Measurements from ENCODE around the gene HIVEP1.
A peak's percentile ranks its signal among the peaks of the same experiment; 100 is the strongest.

Gene HIVEP1

GRCh38 chr6:11994875-11995461, 17.1 kb upstream of the HIVEP1 start:
- peak; percentile 19 for DNase-seq (ENCODE audit: low spot score)

GRCh38 chr6:11996751-11997150, 15.4 kb upstream of the HIVEP1 start:
- DNase-seq (ENCODE audit: low spot score), result no peak

GRCh38 chr6:11999246-11999645, 12.9 kb upstream of the HIVEP1 start:
- DNase-seq (ENCODE audit: low spot score), result no peak

GRCh38 chr6:12000174-12000573, 11.9 kb upstream of the HIVEP1 start:
- no peak for DNase-seq (ENCODE audit: low spot score)

GRCh38 chr6:12001004-12001705, 11.0 kb upstream of the HIVEP1 start:
- DNase-seq (ENCODE audit: low spot score), result no peak

GRCh38 chr6:12001706-12002435, 10.2 kb upstream of the HIVEP1 start:
- DNase-seq (ENCODE audit: low spot score), result no peak

- no peak for DNase-seq (ENCODE audit: low spot score)
These were observed 4.6 kb upstream of the HIVEP1 start for GRCh38 chr6:12007473-12007872.

- DNase-seq (ENCODE audit: low spot score), result no peak
These were observed 4.2 kb upstream of the HIVEP1 start for GRCh38 chr6:12007887-12008286.

GRCh38 chr6:12008366-12009179, 3.5 kb upstream of the HIVEP1 start:
- DNase-seq (ENCODE audit: low spot score), result peak; percentile 49

- peak; percentile 36 for DNase-seq (ENCODE audit: low spot score)
These were observed 2.9 kb upstream of the HIVEP1 start for GRCh38 chr6:12009180-12009685.

- peak; percentile 45 for DNase-seq (ENCODE audit: low spot score)
These were observed 2.1 kb upstream of the HIVEP1 start for GRCh38 chr6:12009876-12010634.

GRCh38 chr6:12010635-12011275, 1.4 kb upstream of the HIVEP1 start:
- no peak for DNase-seq (ENCODE audit: low spot score)

- peak; percentile 82 for DNase-seq (ENCODE audit: low spot score)
These were observed 655 bp upstream of the HIVEP1 start for GRCh38 chr6:12011276-12012037.

GRCh38 chr6:12012558-12013306, 620 bp downstream of the HIVEP1 start:
- DNase-seq (ENCODE audit: low spot score), result peak; percentile 63

GRCh38 chr6:12013307-12013719, 1.2 kb downstream of the HIVEP1 start:
- DNase-seq (ENCODE audit: low spot score), result no peak

- DNase-seq (ENCODE audit: low spot score), result peak; percentile 23
These were observed 2.1 kb downstream of the HIVEP1 start for GRCh38 chr6:12014027-12014872.

- DNase-seq (ENCODE audit: low spot score), result no peak
These were observed 2.7 kb downstream of the HIVEP1 start for GRCh38 chr6:12014873-12015149.

- DNase-seq (ENCODE audit: low spot score), result no peak
These were observed 5.2 kb downstream of the HIVEP1 start for GRCh38 chr6:12017263-12017662.
